ES-I3 (cell line): ENCODE measurements around the gene PHOSPHO2.
"Not testable (repeated sequence)": the region's sequence is repeated elsewhere in the genome, so short reads cannot be mapped to it uniquely, and the experiment has no call there.

Experiments
- H3K36me3 ChIP-seq: 2 replicates; pipeline ENCODE4 v1.6.1; 2013; ENCODE audit warnings: mild to moderate bottlenecking, low read length, control low read depth, moderate library complexity; ENCODE audit not compliant: insufficient read depth
- H3K4me1 ChIP-seq: 2 replicates; pipeline ENCODE4 v1.6.1; 2013; ENCODE audit warnings: mild to moderate bottlenecking, control low read depth, low read length; ENCODE audit not compliant: insufficient read depth
- H3K9ac ChIP-seq: 2 replicates; pipeline ENCODE4 v1.6.1; 2013; ENCODE audit warnings: low read depth, mild to moderate bottlenecking, low read length, moderate library complexity
- H3K9me3 ChIP-seq: 2 replicates; pipeline ENCODE4 v1.6.1; 2013; ENCODE audit warnings: mild to moderate bottlenecking, low read length, moderate library complexity; ENCODE audit not compliant: control insufficient read depth, insufficient read depth

PHOSPHO2 gene

GRCh38 chr2:169670937-169671336 lies 23.3 kb upstream of the PHOSPHO2 start:
- Histone ChIP-seq H3K9me3 (no peaks in the 10 kb centered on the region), H3K36me3 (no peaks in the 10 kb centered on the region), H3K9ac (no peak overlapping the region), H3K4me1 (no peaks in the 10 kb centered on the region)

GRCh38 chr2:169672406-169672805 lies 21.9 kb upstream of the PHOSPHO2 start:
- H3K9me3 ChIP-seq = no peaks in the 10 kb centered on the region
- no peak overlapping the region for H3K9ac ChIP-seq
- no peaks in the 10 kb centered on the region for H3K4me1 ChIP-seq
- no peaks in the 10 kb centered on the region for H3K36me3 ChIP-seq

GRCh38 chr2:169673106-169673505 lies 21.2 kb upstream of the PHOSPHO2 start:
- H3K36me3 ChIP-seq = no peaks in the 10 kb centered on the region
- no peaks in the 10 kb centered on the region for H3K4me1 ChIP-seq
- H3K9ac ChIP-seq = no peak overlapping the region
- H3K9me3 ChIP-seq = no peaks in the 10 kb centered on the region

- Histone ChIP-seq H3K9me3 (no peaks in the 10 kb centered on the region), H3K4me1 (no peaks in the 10 kb centered on the region), H3K36me3 (no peaks in the 10 kb centered on the region), H3K9ac (no peak overlapping the region)
Measured at GRCh38 chr2:169673921-169674320, 20.3 kb upstream of the PHOSPHO2 start.

GRCh38 chr2:169676357-169676756 lies 17.9 kb upstream of the PHOSPHO2 start:
- no peak overlapping the region for H3K9ac ChIP-seq
- no peaks in the 10 kb centered on the region for H3K9me3 ChIP-seq
- H3K4me1 ChIP-seq = no peaks in the 10 kb centered on the region
- no peaks in the 10 kb centered on the region for H3K36me3 ChIP-seq

- H3K9me3 ChIP-seq = no peaks in the 10 kb centered on the region
- H3K9ac ChIP-seq = no peak overlapping the region
- no peaks in the 10 kb centered on the region for H3K36me3 ChIP-seq
- H3K4me1 ChIP-seq = no peaks in the 10 kb centered on the region
Measured at GRCh38 chr2:169676850-169677249, 17.4 kb upstream of the PHOSPHO2 start.

- H3K9ac ChIP-seq = no peak overlapping the region
Measured at GRCh38 chr2:169683054-169683424, 11.2 kb upstream of the PHOSPHO2 start.

GRCh38 chr2:169683425-169684134 lies 10.7 kb upstream of the PHOSPHO2 start:
- H3K9me3 ChIP-seq = no peaks in the 10 kb centered on the region
- H3K4me1 ChIP-seq = peaks cover 12% of the 10 kb centered on the region
- H3K36me3 ChIP-seq = no peaks in the 10 kb centered on the region
- no peak overlapping the region for H3K9ac ChIP-seq

More at GRCh38 chr2:169683054-169683424, 11.2 kb upstream of the PHOSPHO2 start:
- Histone ChIP-seq H3K36me3 (no peaks in the 10 kb centered on the region), H3K9me3 (no peaks in the 10 kb centered on the region), H3K4me1 (peaks cover 12% of the 10 kb centered on the region)

GRCh38 chr2:169684135-169684565 lies 10.1 kb upstream of the PHOSPHO2 start:
- Histone ChIP-seq H3K9ac (no peak overlapping the region), H3K4me1 (peaks cover 12% of the 10 kb centered on the region), H3K9me3 (no peaks in the 10 kb centered on the region), H3K36me3 (no peaks in the 10 kb centered on the region)

GRCh38 chr2:169684712-169685111 lies 9.6 kb upstream of the PHOSPHO2 start:
- not testable (repeated sequence) for H3K9me3 ChIP-seq, H3K9ac ChIP-seq, H3K36me3 ChIP-seq
- H3K4me1 ChIP-seq = peaks cover 12% of the 10 kb centered on the region

GRCh38 chr2:169686825-169687224 lies 7.4 kb upstream of the PHOSPHO2 start:
- H3K4me1 ChIP-seq = peaks cover 12% of the 10 kb centered on the region
- H3K9ac ChIP-seq, H3K36me3 ChIP-seq, H3K9me3 ChIP-seq: not testable (repeated sequence)

- not testable (repeated sequence) for H3K36me3 ChIP-seq, H3K4me1 ChIP-seq, H3K9me3 ChIP-seq, H3K9ac ChIP-seq
Measured at GRCh38 chr2:169687943-169688342, 6.3 kb upstream of the PHOSPHO2 start.

- Histone ChIP-seq H3K9me3 (no peaks in the 10 kb centered on the region), H3K36me3 (no peaks in the 10 kb centered on the region), H3K4me1 (no peaks in the 10 kb centered on the region), H3K9ac (no peak overlapping the region)
Measured at GRCh38 chr2:169690958-169691357, 3.3 kb upstream of the PHOSPHO2 start.

- H3K4me1 ChIP-seq = no peaks in the 10 kb centered on the region
- H3K9ac ChIP-seq = no peak overlapping the region
- no peaks in the 10 kb centered on the region for H3K36me3 ChIP-seq
- no peaks in the 10 kb centered on the region for H3K9me3 ChIP-seq
Measured at GRCh38 chr2:169692718-169693117, 1.6 kb upstream of the PHOSPHO2 start.

- Histone ChIP-seq H3K36me3 (no peaks in the 10 kb centered on the region), H3K9me3 (no peaks in the 10 kb centered on the region), H3K4me1 (no peaks in the 10 kb centered on the region), H3K9ac (no peak overlapping the region)
Measured at GRCh38 chr2:169693360-169693759, 909 bp upstream of the PHOSPHO2 start.

- Histone ChIP-seq H3K9me3 (no peaks in the 10 kb centered on the region), H3K9ac (peak overlapping the region; percentile 95), H3K4me1 (no peaks in the 10 kb centered on the region), H3K36me3 (no peaks in the 10 kb centered on the region)
Measured at GRCh38 chr2:169694894-169695260, 608 bp downstream of the PHOSPHO2 start.
